Measurements from ENCODE around the gene PDCD11. TPM values are rescaled to one million over a fixed set of nuclear protein-coding genes. Genes with fewer than 3 reads are reported as not detected.
A peak's percentile ranks its signal among the peaks of the same experiment; 100 is the strongest.

Gene PDCD11
- total RNA-seq, 4 donors from 2014 or later, result 12.0 to 17.4 (median 15.0) TPM

DNA sequence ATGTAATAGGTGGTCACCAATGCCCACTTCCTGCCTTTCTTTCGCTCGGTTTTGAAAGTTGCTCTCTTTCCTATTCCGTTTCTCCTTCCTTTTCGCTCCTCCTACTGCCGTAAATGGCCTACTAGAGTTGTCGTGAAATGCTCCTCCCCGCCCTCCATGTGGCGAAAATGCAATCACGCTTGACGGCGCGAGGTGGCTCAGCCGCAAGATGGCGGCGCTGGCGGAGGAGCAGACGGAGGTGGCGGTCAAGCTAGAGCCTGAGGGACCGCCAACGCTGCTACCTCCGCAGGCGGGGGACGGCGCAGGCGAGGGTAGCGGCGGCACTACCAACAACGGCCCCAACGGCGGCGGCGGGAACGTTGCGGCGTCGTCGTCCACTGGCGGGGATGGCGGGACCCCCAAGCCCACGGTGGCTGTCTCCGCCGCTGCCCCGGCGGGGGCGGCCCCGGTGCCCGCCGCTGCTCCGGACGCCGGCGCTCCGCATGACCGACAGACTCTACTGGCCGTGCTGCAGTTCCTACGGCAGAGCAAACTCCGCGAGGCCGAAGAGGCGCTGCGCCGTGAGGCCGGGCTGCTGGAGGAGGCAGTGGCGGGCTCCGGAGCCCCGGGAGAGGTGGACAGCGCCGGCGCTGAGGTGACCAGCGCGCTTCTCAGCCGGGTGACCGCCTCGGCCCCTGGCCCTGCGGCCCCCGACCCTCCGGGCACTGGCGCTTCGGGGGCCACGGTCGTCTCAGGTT, 28.5 kb upstream of the PDCD11 start, which contains the start of gene TAF5:
Gene TAF5, plus strand, starts transcription at position 195 of the 737 bp plus-strand sequence. Its CDS starts 14 bp downstream, at position 209.
- H3K4me3 ChIP-seq, result peak within 1 kb of the TSS; percentile 80 to 98 (median 88)
- H3K4me1 ChIP-seq, result peaks cover 10 to 33% (median 21%) of the 10 kb centered on the region in 4 donors
- H3K9me3 ChIP-seq, result no peaks in the 10 kb centered on the region
- H3K27me3 ChIP-seq, result no peaks in the 10 kb centered on the region
- WGBS, result under 1% methylated on average over 42 of the region's 81 CpGs
- peak; percentile 93 for DNase-seq (ENCODE audit: extremely low spot score)
- no peaks in the 10 kb centered on the region for H3K36me3 ChIP-seq
- peak; percentile 95 to 98 for TF ChIP-seq POLR2AphosphoS5 (IDR thresholded peaks at IDR 0.05)
- TF ChIP-seq POLR2A (IDR thresholded peaks at IDR 0.05; ENCODE audit: low read depth), result peak; percentile 65
- no peak for TF ChIP-seq EP300 (IDR thresholded peaks at IDR 0.05)
- TF ChIP-seq, protein P1, sequence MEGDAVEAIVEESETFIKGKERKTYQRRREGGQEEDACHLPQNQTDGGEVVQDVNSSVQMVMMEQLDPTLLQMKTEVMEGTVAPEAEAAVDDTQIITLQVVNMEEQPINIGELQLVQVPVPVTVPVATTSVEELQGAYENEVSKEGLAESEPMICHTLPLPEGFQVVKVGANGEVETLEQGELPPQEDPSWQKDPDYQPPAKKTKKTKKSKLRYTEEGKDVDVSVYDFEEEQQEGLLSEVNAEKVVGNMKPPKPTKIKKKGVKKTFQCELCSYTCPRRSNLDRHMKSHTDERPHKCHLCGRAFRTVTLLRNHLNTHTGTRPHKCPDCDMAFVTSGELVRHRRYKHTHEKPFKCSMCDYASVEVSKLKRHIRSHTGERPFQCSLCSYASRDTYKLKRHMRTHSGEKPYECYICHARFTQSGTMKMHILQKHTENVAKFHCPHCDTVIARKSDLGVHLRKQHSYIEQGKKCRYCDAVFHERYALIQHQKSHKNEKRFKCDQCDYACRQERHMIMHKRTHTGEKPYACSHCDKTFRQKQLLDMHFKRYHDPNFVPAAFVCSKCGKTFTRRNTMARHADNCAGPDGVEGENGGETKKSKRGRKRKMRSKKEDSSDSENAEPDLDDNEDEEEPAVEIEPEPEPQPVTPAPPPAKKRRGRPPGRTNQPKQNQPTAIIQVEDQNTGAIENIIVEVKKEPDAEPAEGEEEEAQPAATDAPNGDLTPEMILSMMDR (IDR thresholded peaks at IDR 0.05), result peak in 1 of 3 experiments; percentile 14
- intact Hi-C loops (cut with DNase I), result no loop called here
- peak within 1 kb of the TSS; percentile 88 to 92 (median 90) for H3K27ac ChIP-seq (replicated peaks in 1 of 4)

DNA sequence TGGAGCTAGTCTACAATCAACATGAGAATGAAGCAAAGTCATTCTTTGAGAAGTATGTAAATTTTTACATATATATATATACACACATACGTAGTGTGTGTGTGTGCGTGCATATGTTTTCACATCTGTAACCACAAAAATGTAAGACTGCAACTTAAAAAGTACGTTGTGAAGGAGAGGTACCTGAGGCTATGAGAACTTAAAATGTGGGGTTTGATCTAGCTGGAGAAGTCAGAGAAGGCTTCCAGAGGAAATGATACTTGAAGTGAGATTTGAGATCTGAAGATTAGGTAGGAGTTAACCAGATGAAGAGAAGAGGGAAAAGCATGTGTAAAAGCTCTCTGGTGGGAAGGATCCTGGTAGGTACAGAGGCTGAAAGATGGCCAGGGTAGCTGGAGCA, 22.9 kb upstream of the PDCD11 start:
- Histone ChIP-seq H3K27me3 (no peaks in the 10 kb centered on the region), H3K4me3 (no peak overlapping the region), H3K9me3 (no peaks in the 10 kb centered on the region), H3K27ac (replicated peaks in 1 of 4) (no peak overlapping the region), H3K4me1 (peaks cover 10 to 33% (median 19%) of the 10 kb centered on the region in 4 donors), H3K36me3 (peaks cover 13 to 52% (median 48%) of the 10 kb centered on the region in 4 donors)
- DNase-seq (ENCODE audit: extremely low spot score), result no peak
- no peak for TF ChIP-seq EP300 (IDR thresholded peaks at IDR 0.05)
- TF ChIP-seq POLR2A (IDR thresholded peaks at IDR 0.05; ENCODE audit: low read depth), result no peak
- TF ChIP-seq POLR2AphosphoS5 (IDR thresholded peaks at IDR 0.05), result no peak
- TF ChIP-seq, protein P1 (IDR thresholded peaks at IDR 0.05), result no peak
- intact Hi-C loops (cut with DNase I), result no loop called here
- WGBS, result 92% methylated on average over 3 of the region's 3 CpGs

DNA sequence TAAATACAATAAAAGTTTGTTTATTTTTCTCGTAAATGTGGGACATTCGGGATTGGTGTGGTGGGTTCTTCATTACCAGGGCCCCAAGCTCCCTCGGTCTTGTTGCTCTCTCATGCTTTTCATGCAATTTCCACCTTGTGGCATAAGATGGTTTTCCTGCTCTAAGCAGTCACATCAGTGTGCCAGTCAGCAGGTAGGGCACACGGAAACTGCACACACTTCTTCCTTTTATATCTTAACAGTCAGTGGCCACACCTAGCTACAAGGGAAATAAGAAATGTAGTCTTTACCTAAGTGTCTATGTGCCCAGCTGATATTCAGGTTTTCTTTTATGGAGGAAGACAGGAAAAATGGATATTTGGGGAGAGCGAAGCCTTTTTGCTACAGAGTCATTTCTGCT, 22.2 kb upstream of the PDCD11 start:
- Histone ChIP-seq H3K4me3 (no peak overlapping the region), H3K27me3 (no peaks in the 10 kb centered on the region), H3K4me1 (peaks cover 4 to 25% (median 13%) of the 10 kb centered on the region in 4 donors), H3K9me3 (no peaks in the 10 kb centered on the region), H3K27ac (replicated peaks in 1 of 4) (no peak overlapping the region), H3K36me3 (peaks cover 20 to 59% (median 54%) of the 10 kb centered on the region in 4 donors)
- no peak for TF ChIP-seq POLR2AphosphoS5 (IDR thresholded peaks at IDR 0.05)
- TF ChIP-seq, protein P1 (IDR thresholded peaks at IDR 0.05), result no peak
- TF ChIP-seq POLR2A (IDR thresholded peaks at IDR 0.05; ENCODE audit: low read depth), result no peak
- no peak for TF ChIP-seq EP300 (IDR thresholded peaks at IDR 0.05)
- no peak for DNase-seq (ENCODE audit: extremely low spot score)
- intact Hi-C loops (cut with DNase I), result no loop called here
- 98% methylated on average over 5 of the region's 5 CpGs for WGBS

DNA sequence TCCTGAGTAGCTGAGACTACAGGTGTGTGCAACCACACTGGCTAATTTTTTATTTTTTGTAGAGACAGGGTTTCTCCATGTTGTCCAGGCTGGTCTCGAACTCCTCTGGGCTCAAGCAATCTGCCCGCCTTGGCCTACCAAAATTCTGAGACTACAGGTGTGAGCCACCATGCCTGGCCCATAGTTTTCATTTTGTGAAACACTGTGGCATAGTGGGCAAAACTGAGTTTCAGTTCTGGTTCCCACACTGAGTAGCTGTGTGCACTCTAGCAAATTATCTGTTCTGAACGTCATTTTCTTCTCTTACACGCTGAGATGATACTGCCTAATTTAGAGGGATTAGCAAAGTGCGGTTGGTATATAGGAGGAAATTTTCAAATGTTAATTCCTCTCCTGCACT, 13.7 kb upstream of the PDCD11 start:
- no peak for TF ChIP-seq POLR2A (IDR thresholded peaks at IDR 0.05; ENCODE audit: low read depth)
- TF ChIP-seq EP300 (IDR thresholded peaks at IDR 0.05), result no peak
- TF ChIP-seq POLR2AphosphoS5 (IDR thresholded peaks at IDR 0.05), result no peak
- TF ChIP-seq, protein P1 (IDR thresholded peaks at IDR 0.05), result no peak
- H3K36me3 ChIP-seq, result peaks cover 18 to 96% (median 75%) of the 10 kb centered on the region in 4 donors
- no peaks in the 10 kb centered on the region for H3K9me3 ChIP-seq
- no peaks in the 10 kb centered on the region for H3K27me3 ChIP-seq
- 91% methylated on average over 5 of the region's 5 CpGs for WGBS
- no peak overlapping the region for H3K27ac ChIP-seq (replicated peaks in 1 of 4)
- intact Hi-C loops (cut with DNase I), result no loop called here
- no peak overlapping the region for H3K4me3 ChIP-seq
- no peak for DNase-seq (ENCODE audit: extremely low spot score)
- H3K4me1 ChIP-seq, result no peaks in the 10 kb centered on the region

Measured in esophagus muscularis mucosa (tissue), 4 donors.